ENCODE data around the gene APOL3. TPM values are rescaled to one million over a fixed set of nuclear protein-coding genes. Genes with fewer than 3 reads are reported as not detected.

Gene APOL3
- total and polyA plus RNA-seq, 2 donors (not counting 3 experiments of a cell fraction or from before 2014, with no cell fraction given), result 17.9 to 36.9 TPM

DNA sequence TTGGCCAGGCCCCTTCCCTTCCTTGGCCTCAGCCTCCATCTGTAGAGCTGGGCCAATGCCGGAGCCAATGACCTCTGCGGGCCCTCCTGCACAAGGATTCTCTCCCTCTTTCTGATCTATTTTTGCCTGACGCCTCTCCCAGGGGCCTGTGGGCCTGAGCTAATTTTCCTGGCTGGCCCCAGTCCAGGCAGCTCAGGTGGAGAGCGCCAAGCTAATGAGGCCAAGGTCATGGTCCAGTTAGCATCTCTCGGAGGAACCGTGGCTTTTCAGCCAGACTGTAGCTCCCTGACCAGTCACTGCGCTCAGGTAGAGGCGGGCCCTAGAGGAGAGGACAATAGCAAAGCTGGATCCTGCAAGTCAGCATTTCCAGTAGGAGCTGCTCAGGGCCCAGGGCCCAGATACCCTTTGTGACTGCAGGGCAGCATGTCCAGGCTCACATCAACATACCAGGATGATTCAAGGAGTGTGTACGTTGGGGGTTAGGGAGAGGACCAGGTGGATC lies 43.5 kb downstream of the APOL3 start:
- Histone ChIP-seq H3K9me1 (replicated peaks; ENCODE audit: control insufficient read depth, extremely low read depth, insufficient read depth, low read length) (no peaks in the 10 kb centered on the region), H3K9ac (replicated peaks; ENCODE audit: extremely low read depth, insufficient read depth, low read length) (no peak overlapping the region), H3K79me2 (ENCODE audit: control insufficient read depth, insufficient read depth, low read length) (no peaks in the 10 kb centered on the region), H3K4me3 (replicated peaks in 1 of 3; ENCODE audit: insufficient read depth in 1 of 3, low read depth in 1 of 3, low read length in 3 of 3) (no peak overlapping the region), H3K27me3 (ENCODE audit: control insufficient read depth in 2 of 2, insufficient read depth in 2 of 2, low read length in 2 of 2) (peaks cover 0 to 1% of the 10 kb centered on the region in 2 experiments), H2AFZ (ENCODE audit: low read depth, low read length) (no peak overlapping the region), H3K4me1 (ENCODE audit: control insufficient read depth, extremely low read depth, insufficient read depth, low read length) (no peaks in the 10 kb centered on the region), H3K27ac (ENCODE audit: insufficient read depth, low read depth, low read length) (no peak overlapping the region), H3K36me3 (ENCODE audit: control insufficient read depth in 2 of 2, extremely low read depth in 1 of 2, insufficient read depth in 2 of 2, low read length in 2 of 2) (no peaks in the 10 kb centered on the region), H3K4me2 (ENCODE audit: insufficient read depth, low read length) (no peak overlapping the region), H4K20me1 (replicated peaks; ENCODE audit: control insufficient read depth, extremely low read depth, insufficient read depth, low read length) (no peaks in the 10 kb centered on the region), H3K9me3 (replicated peaks; ENCODE audit: control insufficient read depth, insufficient read depth, low read length) (no peaks in the 10 kb centered on the region)
- no TSS peak for BruUV-seq (replicated peaks)
- DNase-seq (ENCODE audit: low read depth, low spot score), result no peak
- POLR2A ChIA-PET, result no interaction called here
- intact Hi-C loops (cut with micrococcal nuclease), result no loop called here
- TF ChIP-seq MYC (IDR thresholded peaks at IDR 0.05; ENCODE audit: low read depth, low read length) (no peak), EZH2 (IDR thresholded peaks at IDR 0.05; ENCODE audit: borderline replicate concordance, low read depth, low read length, severe bottlenecking) (no peak), POLR2A (IDR thresholded peaks at IDR 0.05; ENCODE audit: low read depth, low read length) (no peak), JUN (IDR thresholded peaks at IDR 0.05; ENCODE audit: borderline replicate concordance, insufficient read depth, insufficient read length, low read depth) (no peak)
- TF ChIP-seq, protein P1, sequence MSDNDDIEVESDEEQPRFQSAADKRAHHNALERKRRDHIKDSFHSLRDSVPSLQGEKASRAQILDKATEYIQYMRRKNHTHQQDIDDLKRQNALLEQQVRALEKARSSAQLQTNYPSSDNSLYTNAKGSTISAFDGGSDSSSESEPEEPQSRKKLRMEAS (IDR thresholded peaks at IDR 0.05; ENCODE audit: insufficient read depth, insufficient read length), result no peak
- CTCF ChIA-PET, result interaction anchor here (2.0 kb wide), 1 partner anchor 51 kb away, joined by 7 read pairs; no protein-coding TSS in a partner anchor
- dilution Hi-C loops (cut with MboI; ENCODE audit: extremely low pct_ligation_motif_present, low sequenced_read_pairs), result no loop called here
- FAIRE-seq, result no peak

DNA sequence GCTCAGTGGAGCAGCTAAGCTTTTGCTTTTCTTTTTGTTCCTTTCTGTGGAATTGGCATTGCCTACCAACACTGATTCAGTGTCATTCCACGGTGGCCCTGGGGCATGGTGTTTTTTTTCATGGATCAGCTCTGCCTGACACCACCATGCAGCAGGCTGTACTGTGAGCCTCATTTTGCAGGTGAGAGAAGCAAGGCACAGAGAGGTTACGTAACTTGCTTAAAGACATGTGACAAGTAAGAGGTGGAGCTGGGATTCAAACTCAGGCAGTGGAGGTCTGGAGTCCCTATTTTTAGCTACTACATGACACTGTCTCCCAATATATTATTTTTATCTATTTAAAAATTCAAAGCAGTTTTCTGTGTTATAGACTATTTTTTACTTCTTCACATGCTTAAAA lies 44.4 kb downstream of the APOL3 start:
- ChIA-PET POLR2A (interaction anchor here (0.7 kb wide), 1 partner anchor 11 kb away, joined by 8 read pairs; no protein-coding TSS in a partner anchor), CTCF (interaction anchor here (0.6 to 2.0 kb wide), 3 partner anchors 50 to 596 kb away, joined by 3 to 7 read pairs (median 4); no protein-coding TSS in a partner anchor)
- no peaks in the 10 kb centered on the region for H3K9me3 ChIP-seq (replicated peaks; ENCODE audit: control insufficient read depth, insufficient read depth, low read length)
- no peak overlapping the region for H3K4me2 ChIP-seq (ENCODE audit: insufficient read depth, low read length)
- H2AFZ ChIP-seq (ENCODE audit: low read depth, low read length), result no peak overlapping the region
- no peak overlapping the region for H3K4me3 ChIP-seq (replicated peaks in 1 of 3; ENCODE audit: insufficient read depth in 1 of 3, low read depth in 1 of 3, low read length in 3 of 3)
- H3K4me1 ChIP-seq (ENCODE audit: control insufficient read depth, extremely low read depth, insufficient read depth, low read length), result no peaks in the 10 kb centered on the region
- no peak for FAIRE-seq
- DNase-seq (ENCODE audit: low read depth, low spot score), result no peak
- H3K9ac ChIP-seq (replicated peaks; ENCODE audit: extremely low read depth, insufficient read depth, low read length), result no peak overlapping the region
- BruUV-seq (replicated peaks), result no TSS peak
- dilution Hi-C loops (cut with MboI; ENCODE audit: extremely low pct_ligation_motif_present, low sequenced_read_pairs) (no loop called here), intact Hi-C loops (cut with micrococcal nuclease) (no loop called here)
- H3K9me1 ChIP-seq (replicated peaks; ENCODE audit: control insufficient read depth, extremely low read depth, insufficient read depth, low read length), result no peaks in the 10 kb centered on the region
- H4K20me1 ChIP-seq (replicated peaks; ENCODE audit: control insufficient read depth, extremely low read depth, insufficient read depth, low read length), result no peaks in the 10 kb centered on the region
- H3K27me3 ChIP-seq (ENCODE audit: control insufficient read depth in 2 of 2, insufficient read depth in 2 of 2, low read length in 2 of 2), result peaks cover 0 to 1% of the 10 kb centered on the region in 2 experiments
- TF ChIP-seq, protein P1 (IDR thresholded peaks at IDR 0.05; ENCODE audit: insufficient read depth, insufficient read length), result no peak
- TF ChIP-seq FOS (IDR thresholded peaks at IDR 0.05; ENCODE audit: borderline replicate concordance, insufficient read depth, low read length) (no peak), POLR2AphosphoS5 (IDR thresholded peaks at IDR 0.05; ENCODE audit: insufficient read depth, low read depth, low read length) (no peak), GATA2 (IDR thresholded peaks at IDR 0.05; ENCODE audit: insufficient read depth, insufficient read length, low read depth, low read length) (no peak), POLR2A (IDR thresholded peaks at IDR 0.05; ENCODE audit: low read depth, low read length) (no peak), EZH2 (IDR thresholded peaks at IDR 0.05; ENCODE audit: borderline replicate concordance, low read depth, low read length, severe bottlenecking) (no peak), MYC (IDR thresholded peaks at IDR 0.05; ENCODE audit: low read depth, low read length) (no peak), JUN (IDR thresholded peaks at IDR 0.05; ENCODE audit: borderline replicate concordance, insufficient read depth, insufficient read length, low read depth) (no peak)
- TF ChIP-seq, protein P2, sequence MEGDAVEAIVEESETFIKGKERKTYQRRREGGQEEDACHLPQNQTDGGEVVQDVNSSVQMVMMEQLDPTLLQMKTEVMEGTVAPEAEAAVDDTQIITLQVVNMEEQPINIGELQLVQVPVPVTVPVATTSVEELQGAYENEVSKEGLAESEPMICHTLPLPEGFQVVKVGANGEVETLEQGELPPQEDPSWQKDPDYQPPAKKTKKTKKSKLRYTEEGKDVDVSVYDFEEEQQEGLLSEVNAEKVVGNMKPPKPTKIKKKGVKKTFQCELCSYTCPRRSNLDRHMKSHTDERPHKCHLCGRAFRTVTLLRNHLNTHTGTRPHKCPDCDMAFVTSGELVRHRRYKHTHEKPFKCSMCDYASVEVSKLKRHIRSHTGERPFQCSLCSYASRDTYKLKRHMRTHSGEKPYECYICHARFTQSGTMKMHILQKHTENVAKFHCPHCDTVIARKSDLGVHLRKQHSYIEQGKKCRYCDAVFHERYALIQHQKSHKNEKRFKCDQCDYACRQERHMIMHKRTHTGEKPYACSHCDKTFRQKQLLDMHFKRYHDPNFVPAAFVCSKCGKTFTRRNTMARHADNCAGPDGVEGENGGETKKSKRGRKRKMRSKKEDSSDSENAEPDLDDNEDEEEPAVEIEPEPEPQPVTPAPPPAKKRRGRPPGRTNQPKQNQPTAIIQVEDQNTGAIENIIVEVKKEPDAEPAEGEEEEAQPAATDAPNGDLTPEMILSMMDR (IDR thresholded peaks at IDR 0.05; ENCODE audit: extremely low read depth in 1 of 2, insufficient read depth in 1 of 2, low read depth in 1 of 2, low read length in 2 of 2), result no peak
- H3K79me2 ChIP-seq (ENCODE audit: control insufficient read depth, insufficient read depth, low read length), result no peaks in the 10 kb centered on the region
- no peaks in the 10 kb centered on the region for H3K36me3 ChIP-seq (ENCODE audit: control insufficient read depth in 2 of 2, extremely low read depth in 1 of 2, insufficient read depth in 2 of 2, low read length in 2 of 2)
- no peak overlapping the region for H3K27ac ChIP-seq (ENCODE audit: insufficient read depth, low read depth, low read length)

Data from endothelial cell of umbilical vein (primary cell).